GM12874 (cell line): ENCODE data around the gene KCTD2.

ENCODE experiments used
- CTCF ChIP-seq: IDR thresholded peaks from 2 replicates; pipeline ENCODE4 v1.5.1; 2011; ENCODE audit warnings: low read depth, mild to moderate bottlenecking, control low read depth, low read length, moderate library complexity; ENCODE audit not compliant: insufficient read depth

Gene KCTD2

DNA sequence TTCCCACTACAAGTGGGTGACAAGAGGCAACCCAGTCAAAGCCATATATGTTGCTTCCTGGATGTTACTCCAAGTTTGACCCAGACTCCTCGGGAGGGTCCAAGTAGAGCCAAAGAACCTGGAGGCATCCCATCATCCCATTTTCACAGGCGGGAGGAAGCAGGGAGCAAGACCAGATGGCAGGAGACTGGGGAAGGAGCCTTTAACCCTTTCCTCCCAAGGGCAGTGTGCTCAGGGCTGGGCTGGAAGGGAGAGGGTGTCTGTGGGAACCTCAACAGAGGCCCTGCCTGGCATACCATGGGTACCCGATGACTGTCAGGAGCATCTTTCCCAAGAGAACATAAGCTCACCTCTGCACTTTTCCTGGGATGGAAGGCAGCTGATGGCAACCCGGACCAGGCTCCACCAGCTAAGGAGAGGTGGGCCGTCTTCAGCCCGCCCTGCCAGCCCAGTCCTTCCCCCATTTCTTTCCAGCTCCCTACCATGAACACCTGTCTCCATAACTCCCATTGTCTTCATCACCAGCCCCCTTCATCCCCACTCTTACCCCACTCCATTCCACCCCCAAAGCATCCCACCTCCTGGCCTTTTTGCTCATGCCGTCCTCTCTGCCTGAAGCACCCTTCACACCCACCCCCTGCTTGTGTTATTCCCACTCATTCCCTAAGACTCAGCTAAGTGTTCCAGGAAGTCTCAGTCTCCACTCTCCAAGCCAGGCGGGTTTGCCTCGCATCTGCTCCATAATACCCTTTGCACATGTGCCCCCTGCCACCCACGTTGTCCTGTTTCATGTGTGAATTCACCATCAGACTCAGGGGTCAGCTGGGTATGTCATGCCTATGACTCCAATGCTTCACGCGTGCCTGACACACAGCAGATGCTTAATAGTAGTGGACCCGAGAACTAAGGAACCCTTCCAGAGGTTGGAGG lies 34.9 kb downstream of the KCTD2 start:
- no peak for TF ChIP-seq CTCF

DNA sequence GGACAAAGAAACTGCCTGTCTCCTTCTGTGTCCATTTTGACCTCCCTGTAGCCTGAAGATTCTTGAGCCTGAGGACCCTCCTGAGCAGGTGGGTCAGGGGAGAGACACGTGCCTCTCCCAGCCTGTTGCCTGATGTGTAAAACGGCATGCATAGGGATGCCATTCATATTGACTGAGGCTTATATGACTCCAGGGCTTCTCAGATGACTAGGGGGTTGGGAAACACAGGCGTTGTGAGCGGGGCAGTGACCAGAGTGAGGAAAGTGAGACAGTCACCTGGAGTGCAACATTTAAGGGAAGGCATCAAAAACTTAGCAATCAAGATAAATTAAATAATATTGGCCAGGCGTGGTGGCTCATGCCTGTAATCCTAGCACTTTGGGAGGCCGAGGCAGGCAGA lies 35.7 kb downstream of the KCTD2 start:
- TF ChIP-seq CTCF, result no peak

- TF ChIP-seq CTCF, result no peak
These were observed 37.1 kb downstream of the KCTD2 start for GRCh38 chr17:75084039-75084660.

GRCh38 chr17:75086496-75087181 lies 39.6 kb downstream of the KCTD2 start:
- no peak for TF ChIP-seq CTCF

DNA sequence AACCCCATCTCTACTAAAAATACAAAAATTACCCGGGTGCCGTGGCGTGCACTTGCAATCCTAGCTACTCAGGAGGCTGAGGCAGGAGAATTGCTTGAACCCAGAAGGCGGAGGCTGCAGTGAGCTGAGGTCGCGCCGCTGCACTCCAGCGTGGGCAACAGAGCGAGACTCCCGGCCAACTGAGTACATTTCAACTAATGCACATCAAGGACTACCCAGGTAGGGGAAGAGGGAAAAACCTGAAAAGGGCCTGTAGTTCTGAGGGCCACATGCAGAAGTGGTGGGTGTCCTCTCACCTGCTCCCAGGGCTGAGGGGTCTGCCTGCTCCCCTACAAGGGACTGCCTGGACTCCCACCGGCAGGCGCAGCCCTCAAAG lies 40.1 kb downstream of the KCTD2 start:
- no peak for TF ChIP-seq CTCF

- no peak for TF ChIP-seq CTCF
These were observed 40.8 kb downstream of the KCTD2 start, which contains the start of gene SLC16A5 for GRCh38 chr17:75087558-75088453. TSS of gene SLC16A5 (plus strand) at chr17:75087954. CDS start at chr17:75093637, 5,683 bp downstream.
